Measurements from ENCODE around the gene MT3.

Gene MT3

DNA sequence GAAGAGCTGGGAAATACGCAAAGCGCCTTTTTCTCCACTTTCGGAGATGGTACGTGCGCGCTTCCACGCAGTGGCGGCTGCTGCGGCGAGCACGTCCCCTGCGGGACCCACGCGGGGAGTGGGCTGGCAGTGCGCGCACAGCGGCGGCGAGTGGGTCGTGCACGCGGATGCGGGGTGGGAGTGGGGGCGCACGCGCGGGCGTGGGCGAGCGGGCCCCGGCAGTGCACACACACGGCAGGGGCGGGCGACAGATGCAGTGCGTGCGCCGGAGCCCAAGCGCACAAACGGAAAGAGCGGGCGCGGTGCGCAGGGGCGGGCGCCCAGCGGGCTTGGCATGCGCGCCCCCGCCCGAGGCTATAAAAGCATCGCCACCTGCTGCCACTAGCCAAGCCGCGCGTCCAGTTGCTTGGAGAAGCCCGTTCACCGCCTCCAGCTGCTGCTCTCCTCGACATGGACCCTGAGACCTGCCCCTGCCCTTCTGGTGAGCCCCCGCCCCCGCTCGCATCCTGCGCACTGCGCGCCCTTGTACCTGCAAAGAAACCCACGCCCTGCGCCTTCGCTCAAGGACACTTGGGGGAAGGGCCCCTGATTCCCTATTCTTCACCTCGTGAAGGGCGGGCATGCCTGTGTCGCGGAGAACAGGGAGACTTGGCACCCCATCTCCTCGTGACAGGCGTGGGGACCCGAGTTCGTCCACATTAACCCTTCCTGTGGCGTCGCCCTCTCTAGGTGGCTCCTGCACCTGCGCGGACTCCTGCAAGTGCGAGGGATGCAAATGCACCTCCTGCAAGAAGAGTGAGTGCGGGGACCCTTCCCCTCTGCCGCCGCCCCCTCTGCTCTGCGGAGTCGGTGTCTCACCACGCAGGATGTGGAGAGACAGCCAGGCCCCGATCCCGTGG, at the start of gene MT3:
Gene MT3, plus strand, starts transcription at position 388 of the 899 bp plus-strand sequence. Its CDS starts 63 bp downstream, at position 451.
- no peak for DNase-seq

DNA sequence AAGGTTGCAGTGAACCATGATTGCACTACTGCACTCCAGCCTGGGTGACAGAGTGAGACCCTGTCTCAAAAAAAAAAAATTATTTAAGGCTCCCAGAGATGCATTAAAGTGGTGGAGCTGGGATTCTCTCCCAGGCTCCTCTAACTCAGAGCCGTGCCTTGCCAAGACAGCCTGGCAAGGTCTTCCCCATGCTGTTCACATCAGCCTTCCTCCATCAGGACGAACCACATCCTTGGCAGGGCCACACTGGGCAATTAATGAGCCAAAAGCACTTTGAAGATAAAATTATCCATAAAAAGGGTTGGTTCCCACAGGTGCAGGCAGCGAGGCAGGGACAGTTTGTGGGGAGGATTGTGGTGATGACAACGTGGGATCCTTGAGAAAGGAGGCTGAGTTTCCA, 49.7 kb upstream of the MT3 start:
- DNase-seq = no peak

DNA sequence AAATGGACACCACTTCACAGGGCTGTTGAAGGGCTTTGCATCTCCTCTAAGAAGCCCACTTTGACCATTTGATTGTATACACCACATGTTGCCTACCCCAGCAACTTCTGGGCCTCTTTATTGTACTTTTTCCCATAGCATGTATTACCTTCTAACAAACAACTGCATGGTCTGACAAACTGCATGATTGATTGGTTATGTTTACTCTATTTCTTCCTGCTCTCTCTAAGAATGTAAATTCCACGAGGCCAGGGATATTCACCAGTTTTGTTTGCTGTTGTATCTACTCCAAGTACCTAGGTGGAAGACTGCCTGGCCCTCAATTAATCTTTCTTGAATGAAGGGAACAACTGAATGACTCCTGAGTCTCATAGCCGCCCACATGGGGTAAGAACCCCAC, 47.3 kb upstream of the MT3 start:
- DNase-seq = no peak

DNA sequence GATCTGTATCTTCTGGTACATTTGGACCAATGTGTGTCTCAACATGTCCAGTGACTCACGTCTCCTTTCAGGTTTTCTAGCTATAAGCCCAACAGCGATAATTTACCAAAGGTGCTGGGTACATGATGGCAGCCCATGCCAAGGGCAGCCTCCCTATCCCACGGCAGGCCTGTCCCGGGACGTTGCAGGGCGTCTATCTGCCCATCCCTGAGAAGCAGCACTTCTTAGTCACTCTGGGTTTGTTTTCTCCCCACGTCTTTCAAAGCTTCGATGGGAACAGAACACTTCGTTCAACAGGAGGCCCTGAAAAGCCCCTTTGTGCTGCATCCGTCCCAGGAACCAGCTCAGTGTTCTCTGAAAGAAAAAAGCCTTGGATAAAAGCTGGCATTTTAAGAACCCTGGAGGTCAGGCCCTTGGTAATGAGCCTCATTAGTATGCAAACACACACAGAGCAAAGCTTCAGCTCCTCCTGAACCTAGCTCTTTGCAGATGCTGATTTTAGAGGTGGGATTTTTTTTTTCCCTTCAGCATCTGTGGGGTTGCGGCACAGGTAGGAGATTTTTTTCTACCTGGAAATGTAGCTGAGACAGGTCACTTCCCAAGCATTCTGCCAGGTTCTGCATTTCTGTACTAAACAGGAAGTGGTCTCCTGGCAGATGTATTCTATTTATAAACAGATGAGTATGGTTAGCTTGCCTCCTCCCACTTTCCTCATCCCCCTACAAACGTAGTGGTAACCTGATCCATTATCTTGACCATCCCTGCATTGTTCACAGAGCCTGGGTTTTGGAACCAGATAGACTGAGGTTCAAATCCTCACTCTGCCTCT, 42.0 kb upstream of the MT3 start:
- no peak for DNase-seq

DNA sequence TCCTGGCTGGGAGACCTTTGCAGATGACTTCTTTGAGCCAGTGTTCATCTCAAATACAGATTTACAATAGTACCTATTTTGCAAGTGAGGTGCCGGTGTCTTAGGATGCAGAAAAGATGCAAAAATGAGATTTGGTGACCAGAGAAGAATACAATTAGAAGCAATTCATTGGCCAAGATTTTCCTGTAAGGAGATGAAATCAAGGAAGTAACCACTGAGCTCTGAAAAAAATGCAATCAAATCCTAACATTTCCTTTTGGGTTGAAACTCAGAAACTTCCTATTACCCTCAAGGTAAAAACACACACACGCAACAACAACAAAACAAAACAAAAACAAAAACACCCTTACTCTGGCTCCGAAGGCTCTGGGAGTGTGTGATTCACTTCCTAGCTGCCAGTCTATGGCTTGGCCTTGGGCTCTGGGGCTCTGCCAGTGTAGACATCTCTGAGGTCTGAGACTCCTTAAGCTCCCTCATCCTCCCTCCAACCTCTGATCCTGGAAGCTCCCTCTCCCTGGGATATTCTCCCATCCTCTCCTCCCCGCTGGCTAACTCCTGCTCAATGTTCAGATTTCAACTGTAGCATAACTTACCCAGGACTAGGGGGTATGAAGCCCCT, 41.3 kb upstream of the MT3 start:
- DNase-seq = no peak

DNA sequence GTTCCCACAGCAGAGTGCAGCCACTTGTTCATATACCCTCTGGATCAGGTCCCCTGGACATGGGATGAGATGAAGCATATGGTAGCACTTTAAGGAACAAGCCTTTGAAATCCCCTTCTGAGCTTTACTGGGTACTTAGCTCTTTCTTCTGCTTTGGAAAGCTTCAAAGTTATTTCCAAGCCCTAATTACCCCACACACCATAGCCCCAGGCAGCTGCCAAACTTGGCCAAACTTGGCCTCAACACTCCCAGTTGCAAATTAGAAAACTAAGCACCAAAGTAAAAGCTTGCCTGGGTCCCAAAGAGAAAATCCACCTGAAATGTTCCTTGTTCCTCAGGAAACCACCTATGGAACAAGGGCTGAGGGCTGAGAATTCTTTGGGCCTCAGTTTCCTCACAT, 40.2 kb upstream of the MT3 start:
- no peak for DNase-seq

DNA sequence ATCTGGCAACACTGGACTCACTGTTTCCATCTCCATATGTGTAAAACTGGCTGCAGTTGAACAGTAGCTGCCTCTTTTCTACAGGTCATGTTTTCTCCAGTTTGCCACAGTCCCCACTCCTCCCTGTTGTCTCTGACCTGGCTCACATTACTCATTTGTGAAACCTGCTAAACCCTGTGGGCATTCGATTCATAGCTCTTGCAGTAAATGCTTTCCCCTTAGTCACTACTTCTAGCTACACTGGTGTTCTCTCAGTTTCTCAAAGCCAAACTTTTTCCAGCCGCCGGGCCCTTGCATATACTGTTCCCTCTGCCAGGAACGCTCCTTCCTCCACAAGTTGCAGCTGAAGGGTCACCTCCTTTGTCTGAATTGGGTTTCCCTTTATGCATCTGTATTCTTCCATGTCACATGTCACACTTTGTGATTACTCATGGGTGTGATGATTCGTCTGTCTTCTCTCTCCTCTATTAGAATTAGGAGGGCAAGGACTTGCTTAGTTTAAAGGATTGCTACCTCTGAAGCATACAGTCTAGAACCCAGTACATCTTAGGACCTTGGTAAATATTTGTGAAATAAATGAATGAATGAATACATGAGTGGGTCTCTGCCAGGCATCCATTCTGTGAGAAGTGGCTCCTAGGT, 39.5 kb upstream of the MT3 start:
- no peak for DNase-seq

DNA sequence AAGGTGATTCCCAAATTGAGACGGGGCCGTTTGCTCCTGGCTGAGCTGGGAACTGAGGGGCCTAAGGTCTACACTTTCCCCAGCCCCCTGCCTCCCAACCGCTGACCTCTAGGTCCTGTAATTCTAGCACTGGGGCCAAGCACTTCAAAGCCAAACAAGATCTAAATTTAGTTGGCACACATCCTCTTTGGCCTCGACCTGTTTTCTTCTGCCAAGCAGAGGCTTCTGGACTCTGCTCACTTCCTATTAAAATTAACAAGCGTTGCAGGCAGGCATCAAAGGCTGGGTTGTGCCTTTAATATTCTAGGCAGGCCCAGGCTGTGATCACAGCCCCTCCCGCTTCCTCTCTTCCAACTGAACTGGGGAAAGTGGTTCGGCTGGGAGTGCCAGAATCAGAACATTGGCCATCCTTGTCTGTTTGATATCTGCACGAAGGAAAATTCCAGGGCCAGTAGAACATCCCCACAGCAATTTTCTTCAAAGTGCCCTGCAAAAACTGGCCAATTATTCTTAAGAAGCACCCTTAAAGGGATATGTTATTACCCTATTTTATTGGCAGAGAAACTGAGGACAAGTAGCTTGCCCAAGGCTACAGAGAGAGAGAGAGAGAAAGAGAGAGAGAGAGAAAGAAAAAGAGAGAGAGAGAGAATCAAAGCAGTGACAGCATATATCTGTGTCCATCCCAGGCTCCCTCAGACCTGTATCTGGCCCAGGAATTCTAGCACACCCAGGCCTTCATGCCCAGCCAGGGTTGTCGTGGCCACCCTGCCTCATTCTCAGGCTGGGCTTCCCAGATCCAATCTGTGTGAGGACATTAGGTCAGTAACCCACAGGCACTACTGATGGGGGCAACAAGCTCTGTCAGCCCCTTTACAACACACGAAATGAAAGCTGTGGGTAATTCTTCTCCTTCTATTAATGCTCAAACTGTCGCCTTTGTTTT, 37.3 kb upstream of the MT3 start:
- DNase-seq = no peak

DNA sequence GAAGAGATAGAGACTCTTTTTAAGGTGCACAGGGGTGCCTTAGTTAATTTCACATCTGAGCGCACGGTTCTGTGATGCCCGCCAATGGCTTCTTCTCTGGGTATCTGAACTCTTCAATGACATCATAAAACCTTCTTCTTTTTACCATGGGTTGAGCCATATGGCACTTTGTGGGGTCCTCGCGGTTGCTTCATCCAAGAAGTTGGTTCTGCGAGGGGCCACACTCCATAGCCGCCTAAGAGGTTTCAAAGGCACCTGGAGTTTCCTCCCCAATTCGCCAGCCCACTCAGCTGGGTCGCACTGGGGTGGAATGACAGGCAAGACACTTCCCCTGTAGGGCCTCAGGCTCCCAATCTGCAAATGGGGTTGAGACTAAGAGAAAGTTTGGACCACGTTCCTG, 34.9 kb upstream of the MT3 start:
- DNase-seq = no peak

DNA sequence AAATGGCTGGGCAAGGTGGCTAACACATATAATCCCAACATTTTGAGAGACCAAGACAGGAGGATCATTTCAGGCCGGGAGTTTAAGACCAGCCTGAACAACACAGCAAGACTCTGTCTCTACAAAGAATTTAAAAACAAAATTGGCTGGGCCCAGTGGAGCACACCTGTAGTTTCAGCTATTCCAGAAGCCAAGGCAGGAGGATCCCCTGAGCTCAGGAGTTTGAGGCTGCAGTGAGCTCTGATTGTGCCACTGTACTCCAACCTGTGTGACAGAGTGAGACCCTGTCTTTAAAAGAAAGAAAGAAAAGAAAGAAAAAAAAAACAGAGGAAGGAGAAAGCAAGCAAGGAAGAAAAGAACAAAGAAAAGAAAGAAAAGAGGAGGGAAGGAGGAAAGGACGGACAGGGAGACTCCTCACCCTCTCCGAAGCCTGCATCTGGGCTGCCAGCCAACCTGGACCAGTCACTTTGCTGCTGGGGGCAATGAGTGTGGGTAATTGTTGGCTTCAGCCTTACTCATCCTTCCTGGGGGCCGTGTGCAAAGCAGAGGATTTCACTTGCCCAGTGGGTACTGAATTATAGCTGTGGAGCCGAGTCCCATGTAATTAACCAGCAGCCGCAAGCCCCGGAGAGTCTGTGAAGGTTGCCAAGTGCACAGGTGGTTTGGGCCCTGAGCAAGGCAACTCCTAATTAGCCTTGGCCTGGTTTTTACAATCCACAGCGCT, 31.1 kb upstream of the MT3 start:
- DNase-seq = no peak

DNA sequence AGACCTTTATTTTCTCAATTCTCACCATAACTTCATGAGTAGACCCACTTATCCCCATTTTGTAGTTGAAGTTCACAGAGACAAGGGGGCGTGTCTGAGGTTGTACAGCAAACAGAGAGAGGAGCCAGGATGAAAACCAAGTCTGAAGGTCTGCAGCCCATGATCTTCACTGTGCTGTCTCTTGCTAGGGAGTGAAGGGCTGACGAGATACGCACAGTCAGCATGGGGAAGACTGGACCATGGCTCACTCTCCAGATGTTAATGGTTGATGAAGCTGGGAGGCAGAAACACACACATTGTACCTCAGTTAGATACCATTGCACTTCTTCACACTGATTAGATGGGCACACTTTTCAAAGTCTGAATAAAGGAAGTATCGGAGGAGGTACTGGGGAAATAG, 30.2 kb upstream of the MT3 start:
- no peak for DNase-seq

DNA sequence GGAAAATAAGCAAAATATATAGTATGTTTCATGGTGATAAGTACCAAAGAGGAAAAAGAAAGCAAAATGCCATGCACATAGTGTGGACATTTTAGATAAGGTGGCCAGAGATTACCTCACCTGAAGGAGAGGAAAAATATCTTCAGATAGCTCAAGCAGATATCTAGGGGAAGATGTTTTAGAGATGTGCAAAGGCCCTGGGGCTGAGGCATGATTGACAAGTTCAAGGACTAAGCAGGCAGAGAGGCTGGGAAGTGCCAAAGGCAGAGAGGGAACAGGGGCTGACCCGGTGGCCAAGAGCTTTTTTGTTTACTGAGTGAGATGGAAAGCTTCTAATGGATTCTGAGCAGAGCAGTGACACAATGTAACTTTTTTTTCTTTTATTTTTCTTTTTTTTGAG, 28.9 kb upstream of the MT3 start:
- DNase-seq = no peak

DNA sequence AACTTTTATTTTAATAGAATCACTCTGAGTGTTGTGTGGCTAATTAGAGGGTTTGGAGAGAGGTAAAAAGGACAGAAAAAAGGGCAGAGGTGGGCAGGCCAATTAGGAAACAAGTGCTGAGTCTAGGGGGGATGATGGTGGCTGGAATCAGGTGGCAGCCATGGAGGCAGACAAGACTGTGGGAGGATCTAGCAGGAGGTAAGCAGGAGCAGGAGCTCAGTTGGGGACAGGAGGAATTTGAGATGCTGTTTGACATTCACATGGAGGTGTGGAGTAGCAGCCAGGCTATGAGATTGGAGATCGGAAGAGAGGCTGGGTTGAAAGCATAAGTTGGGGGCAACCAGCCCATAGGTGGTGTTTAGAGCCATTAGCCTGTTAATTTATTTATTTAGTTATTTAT, 28.2 kb upstream of the MT3 start:
- DNase-seq = no peak

DNA sequence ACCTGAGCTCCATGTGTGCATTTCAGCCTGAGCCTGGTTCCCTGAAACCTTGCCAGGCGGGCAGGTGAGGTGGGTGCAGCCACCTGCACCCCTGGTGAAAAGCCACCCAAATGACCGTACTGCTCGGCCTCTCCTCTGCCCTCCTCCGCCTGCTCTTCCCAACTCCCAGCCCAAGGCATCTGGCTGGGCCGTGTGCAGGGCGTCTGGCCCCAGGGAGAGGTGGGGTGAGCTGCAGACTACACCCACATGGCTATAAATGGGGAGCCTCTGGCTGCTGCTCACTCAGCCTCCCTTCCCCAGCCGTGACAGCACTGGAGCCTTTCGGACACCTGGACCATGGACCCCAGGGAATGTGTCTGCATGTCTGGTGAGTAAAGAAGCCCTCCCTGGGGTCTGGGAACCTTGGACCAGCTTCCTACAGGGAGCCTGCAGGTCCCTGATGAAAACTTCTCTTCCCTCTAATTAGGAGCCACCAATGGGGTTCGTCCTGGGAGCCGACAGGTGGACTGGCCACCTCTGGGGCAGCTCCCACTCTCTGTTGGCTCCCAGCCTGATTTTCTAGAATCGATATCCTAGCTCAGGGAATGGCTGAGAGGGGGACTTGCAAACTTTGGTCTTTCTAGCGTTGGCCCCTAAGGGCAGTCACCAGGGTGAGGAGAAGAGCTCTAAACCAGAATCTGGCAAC, 24.4 kb upstream of the MT3 start, which contains the start of gene MT4:
Gene MT4, plus strand, starts transcription at position 281 of the 685 bp plus-strand sequence. Its CDS starts 56 bp downstream, at position 337.
- no peak for DNase-seq

DNA sequence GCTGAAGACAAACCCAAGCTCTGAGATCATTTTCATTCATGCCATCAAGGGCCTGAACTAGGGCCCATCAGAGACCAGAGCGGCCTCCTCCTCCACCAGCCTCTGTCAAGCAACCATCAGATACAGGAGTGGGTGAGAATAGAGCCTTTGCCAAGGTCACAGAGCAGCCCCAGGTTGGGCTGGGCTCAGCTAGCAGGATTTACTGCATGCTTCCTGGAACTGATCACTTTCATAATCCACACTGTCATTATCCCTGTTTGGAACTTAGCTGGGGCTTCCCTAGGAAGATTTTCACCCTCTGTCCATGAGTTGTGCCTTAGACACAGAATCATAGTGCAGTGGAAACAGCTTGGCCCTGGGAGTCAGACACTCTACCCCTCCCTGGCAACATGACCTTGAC, 19.4 kb upstream of the MT3 start:
- DNase-seq = no peak

DNA sequence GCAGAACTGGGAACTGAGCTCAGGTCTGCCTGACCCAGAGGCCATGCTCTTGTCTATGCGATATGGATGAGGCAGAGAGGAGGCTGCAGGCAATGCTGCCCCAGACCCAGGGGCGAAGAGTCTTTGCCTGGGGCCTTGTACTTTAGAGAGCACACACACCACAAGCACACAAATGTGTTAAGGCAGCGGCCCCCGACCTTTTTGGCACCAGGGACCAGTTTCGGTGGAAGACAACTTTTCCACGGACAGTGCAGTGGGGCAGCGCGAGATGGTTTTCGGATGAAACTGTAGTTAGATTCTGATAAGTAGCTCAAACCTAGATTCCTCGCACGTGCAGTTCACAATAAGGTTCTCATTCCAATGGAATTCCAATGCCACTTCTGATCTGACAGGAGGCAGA, 17.8 kb upstream of the MT3 start:
- DNase-seq = no peak

DNA sequence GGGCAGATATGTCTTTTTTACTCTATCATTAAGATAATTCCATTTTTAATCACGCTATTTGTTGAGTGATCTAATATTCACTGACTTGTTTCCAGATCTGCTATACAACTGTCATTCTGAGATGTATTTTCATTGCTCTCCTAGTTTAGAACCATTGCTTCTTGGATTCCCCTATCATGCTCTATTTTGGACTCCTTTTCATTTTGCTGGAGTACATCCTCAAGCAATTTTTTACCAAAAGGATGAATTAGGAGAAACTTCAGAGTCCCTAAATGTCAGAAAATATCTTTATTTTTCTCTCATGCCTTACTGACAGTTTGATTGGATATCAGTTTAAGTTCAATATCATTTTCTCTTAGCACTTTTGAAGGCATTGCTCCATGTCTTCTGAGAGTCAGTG, 14.7 kb upstream of the MT3 start:
- no peak for DNase-seq

DNA sequence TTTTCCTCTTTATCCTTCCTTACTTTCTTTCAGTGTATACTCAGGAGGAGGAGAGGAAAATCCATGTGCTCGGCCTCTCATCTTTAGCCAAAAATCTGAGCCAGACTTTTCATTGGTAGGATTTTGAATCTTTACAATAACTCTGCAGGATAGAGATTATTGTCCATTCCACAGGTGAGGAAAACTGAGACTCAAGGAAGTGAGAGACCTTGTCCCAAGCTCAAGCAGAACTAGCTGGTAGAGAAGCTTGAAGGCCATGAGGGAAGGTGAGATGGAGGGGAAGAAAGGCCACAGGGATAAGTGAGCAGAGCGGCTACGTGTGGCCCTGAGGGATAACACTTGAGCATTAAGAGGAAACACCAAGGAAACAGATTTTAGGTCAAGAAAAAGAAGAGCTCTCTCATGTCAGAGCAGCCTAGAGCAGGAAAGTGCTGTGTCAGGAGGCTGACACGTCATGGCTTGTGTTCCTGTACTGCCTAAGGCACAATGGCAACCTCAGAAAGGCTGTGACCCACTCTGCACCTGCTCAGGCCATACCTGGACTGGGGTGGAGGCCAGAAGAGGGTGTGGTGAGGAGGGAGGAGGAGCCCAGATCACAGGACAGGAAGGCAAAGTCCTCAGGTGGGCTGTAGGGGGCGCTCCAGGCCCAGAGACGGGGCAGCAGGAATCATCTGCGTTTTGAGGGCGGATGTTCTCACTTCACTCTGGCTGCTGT, 12.6 kb upstream of the MT3 start:
- no peak for DNase-seq

DNA sequence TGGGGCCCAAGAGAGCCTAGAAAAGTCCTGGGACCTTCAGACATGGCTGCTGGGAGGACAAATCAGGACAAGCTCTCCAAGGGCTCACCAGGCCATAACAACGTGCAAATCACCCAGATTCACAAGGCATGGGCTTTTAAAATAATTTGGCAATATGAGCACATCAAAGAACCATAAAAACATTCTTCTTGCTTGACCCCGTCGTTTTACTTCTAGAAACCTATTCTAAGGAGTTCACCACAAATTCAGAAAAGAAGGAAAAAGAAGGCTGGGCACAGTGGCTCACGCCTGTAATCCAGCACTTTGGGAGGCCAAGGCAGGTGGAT, 12.1 kb upstream of the MT3 start:
- DNase-seq = no peak
